CD4-positive, alpha-beta T cell (primary cell): ENCODE data around the gene PTPRK. TPM values are rescaled to one million over a fixed set of nuclear protein-coding genes. Genes with fewer than 3 reads are reported as not detected.

ENCODE experiments used
- ATAC-seq: fragments of 200-7000 bp; cut with Tn5 transposase; one replicate; pipeline ENCODE4 v1.10.0; 2022; ENCODE audit warnings: mild to moderate bottlenecking; ENCODE audit not compliant: poor library complexity
- CTCF ChIA-PET: fragments of 350-600 bp; sonication (Branson Sonifier 250); formaldehyde crosslinking; loops from one replicate; lab custom pipeline; 2021; ENCODE audit warnings: antibody characterized with exemption, inconsistent platforms; lab: Charles Lee
- POLR2A ChIA-PET: fragments of 350-600 bp; sonication (Branson Sonifier 250); formaldehyde crosslinking; loops from one replicate; lab custom pipeline; 2021; ENCODE audit warnings: antibody characterized with exemption, inconsistent platforms; lab: Charles Lee
- DNase-seq, 14 experiments: peaks; one replicate each; pipeline ENCODE4 v3.0.0-alpha.2; 2013 to 2020; ENCODE audit warnings: mixed read lengths in 2 of 14
- H3K27ac ChIP-seq, 2 donors: one replicate each; pipeline versions ENCODE4 v1.5.1 to v1.7.0; 2013; ENCODE audit warnings: low read length in 2 of 2, low read depth in 1 of 2, mild to moderate bottlenecking in 1 of 2
- H3K27me3 ChIP-seq, 2 experiments: 1 replicate in 1 of 2; 2 replicates in 1 of 2; pipeline versions ENCODE4 v1.6.1 to v1.7.0; 2013; ENCODE audit warnings: low read length in 2 of 2, control low read depth in 1 of 2, mild to moderate bottlenecking in 1 of 2, moderate library complexity in 1 of 2; ENCODE audit not compliant: insufficient read depth in 2 of 2, control insufficient read depth in 1 of 2
- H3K36me3 ChIP-seq: one replicate; pipeline ENCODE4 v1.6.1; 2013; ENCODE audit warnings: low read length, control low read depth; ENCODE audit not compliant: insufficient read depth
- H3K4me1 ChIP-seq: one replicate; pipeline ENCODE4 v1.6.1; 2013; ENCODE audit warnings: low read length, control low read depth; ENCODE audit not compliant: insufficient read depth
- H3K4me3 ChIP-seq: one replicate; pipeline ENCODE4 v1.5.1; 2013; ENCODE audit warnings: mild to moderate bottlenecking, low read length, moderate library complexity
- H3K9me3 ChIP-seq, 2 experiments: 1 replicate in 1 of 2; 2 replicates in 1 of 2; pipeline versions ENCODE4 v1.6.1 to v1.7.0; 2013; ENCODE audit warnings: low read length in 2 of 2, mild to moderate bottlenecking in 2 of 2, control low read depth in 1 of 2, moderate library complexity in 1 of 2; ENCODE audit not compliant: control insufficient read depth in 1 of 2, insufficient read depth in 1 of 2
- H3K27ac Mint-ChIP-seq: one replicate; pipeline ENCODE4 v1.8.0; 2020; ENCODE audit warnings: mixed read lengths
- H3K27me3 Mint-ChIP-seq: one replicate; pipeline ENCODE4 v1.8.0; 2021; ENCODE audit warnings: mixed read lengths
- H3K36me3 Mint-ChIP-seq: one replicate; pipeline ENCODE4 v1.8.0; 2021; ENCODE audit warnings: low read depth, mixed read lengths
- H3K4me1 Mint-ChIP-seq: one replicate; pipeline ENCODE4 v1.8.0; 2021; ENCODE audit warnings: low read depth, mixed read lengths
- H3K4me3 Mint-ChIP-seq: one replicate; pipeline ENCODE4 v1.8.0; 2020; ENCODE audit warnings: mild to moderate bottlenecking, mixed read lengths
- H3K9me3 Mint-ChIP-seq: one replicate; pipeline ENCODE4 v1.8.0; 2020; ENCODE audit warnings: mixed read lengths
- intact Hi-C, 2 experiments: fragments of 100-400 bp; cut with DNase I in 1 of 2; cut with micrococcal nuclease in 1 of 2; formaldehyde crosslinking; loops; one replicate each; pipeline versions ENCODE4 v1.15.1 to v1.9.0; 2023 to 2025; cut with DNase I, micrococcal nuclease
- total RNA-seq, 174 experiments: library from RNA in 2 of 174; stranded (reverse) in 2 of 174; gene quantifications; one replicate each; pipeline ENCODE4 v1.2.3 and lab custom pipeline; 2021 to 2026
- TF ChIP-seq, protein P1 (sequence below): fragments of 200-600 bp; IDR thresholded peaks from one replicate; pipeline ENCODE4 v1.8.0; 2022; ENCODE audit warnings: antibody characterized with exemption, mild to moderate bottlenecking

PTPRK gene
- total RNA-seq, 2 experiments from 2014 or later = 8.4 to 10.3 TPM

DNA sequence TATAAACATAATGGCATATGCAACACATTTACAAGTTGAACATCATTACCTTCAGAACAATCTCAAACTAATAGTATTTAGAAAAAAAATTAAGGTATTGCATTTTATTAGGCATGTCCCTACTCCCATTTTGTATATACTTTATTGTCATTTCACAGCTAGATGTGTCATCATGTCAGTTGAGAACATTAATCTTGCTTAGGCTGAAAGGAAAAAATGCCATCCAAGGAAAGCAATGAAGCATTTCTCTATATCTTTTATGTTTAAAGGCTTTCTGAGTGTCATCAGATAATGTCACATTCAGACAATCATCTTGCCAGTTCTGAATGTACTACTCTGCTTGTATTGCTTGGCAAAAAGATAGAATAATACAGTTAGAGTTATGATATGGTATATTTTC is 390.7 kb downstream of the PTPRK start:
- Mint-ChIP-seq H3K4me3 (no peak overlapping the region), H3K9me3 (peaks cover 2% of the 10 kb centered on the region), H3K27ac (no peak overlapping the region), H3K36me3 (no peaks in the 10 kb centered on the region), H3K4me1 (no peaks in the 10 kb centered on the region), H3K27me3 (no peaks in the 10 kb centered on the region)
- H3K36me3 ChIP-seq = no peaks in the 10 kb centered on the region
- ChIA-PET POLR2A (no interaction called here), CTCF (no interaction called here)
- intact Hi-C loops = no loop called here
- no peak overlapping the region for H3K4me3 ChIP-seq
- H3K27me3 ChIP-seq = no peaks in the 10 kb centered on the region
- no peak overlapping the region for H3K27ac ChIP-seq
- H3K9me3 ChIP-seq = no peaks in the 10 kb centered on the region
- no peaks in the 10 kb centered on the region for H3K4me1 ChIP-seq
- ATAC-seq = no peak
- DNase-seq = no peak
- TF ChIP-seq, protein P1, sequence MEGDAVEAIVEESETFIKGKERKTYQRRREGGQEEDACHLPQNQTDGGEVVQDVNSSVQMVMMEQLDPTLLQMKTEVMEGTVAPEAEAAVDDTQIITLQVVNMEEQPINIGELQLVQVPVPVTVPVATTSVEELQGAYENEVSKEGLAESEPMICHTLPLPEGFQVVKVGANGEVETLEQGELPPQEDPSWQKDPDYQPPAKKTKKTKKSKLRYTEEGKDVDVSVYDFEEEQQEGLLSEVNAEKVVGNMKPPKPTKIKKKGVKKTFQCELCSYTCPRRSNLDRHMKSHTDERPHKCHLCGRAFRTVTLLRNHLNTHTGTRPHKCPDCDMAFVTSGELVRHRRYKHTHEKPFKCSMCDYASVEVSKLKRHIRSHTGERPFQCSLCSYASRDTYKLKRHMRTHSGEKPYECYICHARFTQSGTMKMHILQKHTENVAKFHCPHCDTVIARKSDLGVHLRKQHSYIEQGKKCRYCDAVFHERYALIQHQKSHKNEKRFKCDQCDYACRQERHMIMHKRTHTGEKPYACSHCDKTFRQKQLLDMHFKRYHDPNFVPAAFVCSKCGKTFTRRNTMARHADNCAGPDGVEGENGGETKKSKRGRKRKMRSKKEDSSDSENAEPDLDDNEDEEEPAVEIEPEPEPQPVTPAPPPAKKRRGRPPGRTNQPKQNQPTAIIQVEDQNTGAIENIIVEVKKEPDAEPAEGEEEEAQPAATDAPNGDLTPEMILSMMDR = no peak

- DNase-seq (no peak), ATAC-seq (no peak)
- TF ChIP-seq, protein P1 = no peak
- Histone ChIP-seq H3K4me1 (no peaks in the 10 kb centered on the region), H3K27me3 (no peaks in the 10 kb centered on the region), H3K9me3 (no peaks in the 10 kb centered on the region), H3K4me3 (no peak overlapping the region), H3K27ac (no peak overlapping the region), H3K36me3 (no peaks in the 10 kb centered on the region)
- Mint-ChIP-seq H3K4me3 (no peak overlapping the region), H3K36me3 (no peaks in the 10 kb centered on the region), H3K9me3 (peaks cover 2% of the 10 kb centered on the region), H3K27ac (no peak overlapping the region), H3K27me3 (no peaks in the 10 kb centered on the region), H3K4me1 (no peaks in the 10 kb centered on the region)
- CTCF ChIA-PET = no interaction called here
- POLR2A ChIA-PET = no interaction called here
- intact Hi-C loops = no loop called here
Observed at GRCh38 chr6:128127650-128128049, 392.7 kb downstream of the PTPRK start.

DNA sequence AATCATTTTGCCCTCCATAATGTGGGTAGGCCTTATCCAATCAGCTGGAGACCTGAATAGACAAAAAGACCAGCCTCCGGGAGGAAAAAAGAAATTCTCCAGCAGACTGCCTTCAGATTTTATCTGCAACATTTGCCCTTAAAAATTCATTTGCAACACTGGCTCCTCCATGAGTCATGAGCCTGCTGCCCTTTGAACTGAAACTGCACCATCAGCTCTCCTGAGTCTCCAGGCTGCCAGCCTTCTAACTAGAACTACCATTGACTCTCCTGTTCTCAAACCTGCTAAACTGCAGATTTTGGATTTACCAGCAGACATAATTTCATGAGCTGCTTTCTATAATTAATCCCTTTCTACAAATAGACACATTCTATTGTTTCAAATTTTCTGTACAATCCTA is 395.7 kb downstream of the PTPRK start:
- POLR2A ChIA-PET = no interaction called here

More for the DNA sequence above, 395.7 kb downstream of the PTPRK start:
- CTCF ChIA-PET = no interaction called here
- Histone ChIP-seq H3K9me3 (no peaks in the 10 kb centered on the region), H3K27ac (no peak overlapping the region), H3K4me3 (no peak overlapping the region), H3K27me3 (no peaks in the 10 kb centered on the region), H3K4me1 (no peaks in the 10 kb centered on the region), H3K36me3 (no peaks in the 10 kb centered on the region)
- intact Hi-C loops = no loop called here
- Mint-ChIP-seq H3K36me3 (no peaks in the 10 kb centered on the region), H3K9me3 (peaks cover 2% of the 10 kb centered on the region), H3K27me3 (no peaks in the 10 kb centered on the region), H3K4me3 (no peak overlapping the region), H3K27ac (no peak overlapping the region), H3K4me1 (peaks cover 8% of the 10 kb centered on the region)
- no peak for ATAC-seq
- DNase-seq = no peak
- TF ChIP-seq, protein P1 = no peak
